H1 (cell line): ENCODE results near the gene VAPB.

ENCODE experiments used
- ATF2 ChIP-seq: IDR thresholded peaks from 2 replicates; pipeline ENCODE4 v1.6.1; 2012; ENCODE audit warnings: low read length, inconsistent platforms
- CEBPB ChIP-seq: IDR thresholded peaks from 2 replicates; pipeline ENCODE4 v1.6.1; 2012; ENCODE audit warnings: low read depth, low read length
- CHD1 ChIP-seq: IDR thresholded peaks from 2 replicates; pipeline ENCODE4 v1.6.1; 2012; ENCODE audit warnings: low read depth, low read length, improper control_type of control experiment
- EP300 ChIP-seq, 2 experiments: IDR thresholded peaks; 1 replicate in 1 of 2; 2 replicates in 1 of 2; pipeline ENCODE4 v1.6.1; 2011 to 2012; ENCODE audit warnings: low read depth in 2 of 2, low read length in 2 of 2, mild to moderate bottlenecking in 2 of 2, borderline replicate concordance in 1 of 2, inconsistent platforms in 1 of 2, moderate library complexity in 1 of 2
- MAX ChIP-seq: IDR thresholded peaks from 2 replicates; pipeline ENCODE4 v1.6.1; 2012; ENCODE audit warnings: inconsistent platforms
- POLR2A ChIP-seq, 2 experiments: IDR thresholded peaks; 1 replicate in 1 of 2; 2 replicates in 1 of 2; pipeline ENCODE4 v1.6.1; 2011; ENCODE audit warnings: low read depth in 2 of 2, low read length in 2 of 2, mild to moderate bottlenecking in 2 of 2; ENCODE audit errors: control extremely low read depth in 1 of 2
- TBP ChIP-seq: IDR thresholded peaks from 2 replicates; pipeline ENCODE4 v1.6.1; 2011; ENCODE audit warnings: low read depth, low read length, improper control_type of control experiment
- TF ChIP-seq, protein P1 (sequence below), 3 experiments: IDR thresholded peaks; 1 replicate in 2 of 3; 2 replicates in 1 of 3; pipeline versions ENCODE4 v1.5.1 to v1.6.1; 2011; ENCODE audit warnings: low read length in 3 of 3, mild to moderate bottlenecking in 3 of 3, inconsistent platforms in 2 of 3, low read depth in 1 of 3, moderate library complexity in 1 of 3; ENCODE audit not compliant: insufficient read depth in 1 of 3; ENCODE audit errors: control extremely low read depth in 1 of 3
- TF ChIP-seq, protein P2 (sequence below): IDR thresholded peaks from 2 replicates; pipeline ENCODE4 v1.6.1; 2011; ENCODE audit warnings: low read length, improper control_type of control experiment

- TF ChIP-seq EP300 (IDR thresholded peaks at IDR 0.05; ENCODE audit: borderline replicate concordance in 1 of 2, low read depth in 2 of 2, low read length in 2 of 2) (no peak), POLR2A (IDR thresholded peaks at IDR 0.05; ENCODE audit: control extremely low read depth in 1 of 2, low read depth in 2 of 2, low read length in 2 of 2) (no peak), CEBPB (no peak), ATF2 (no peak), MAX (no peak), TBP (no peak), CHD1 (no peak)
- TF ChIP-seq, protein P1, sequence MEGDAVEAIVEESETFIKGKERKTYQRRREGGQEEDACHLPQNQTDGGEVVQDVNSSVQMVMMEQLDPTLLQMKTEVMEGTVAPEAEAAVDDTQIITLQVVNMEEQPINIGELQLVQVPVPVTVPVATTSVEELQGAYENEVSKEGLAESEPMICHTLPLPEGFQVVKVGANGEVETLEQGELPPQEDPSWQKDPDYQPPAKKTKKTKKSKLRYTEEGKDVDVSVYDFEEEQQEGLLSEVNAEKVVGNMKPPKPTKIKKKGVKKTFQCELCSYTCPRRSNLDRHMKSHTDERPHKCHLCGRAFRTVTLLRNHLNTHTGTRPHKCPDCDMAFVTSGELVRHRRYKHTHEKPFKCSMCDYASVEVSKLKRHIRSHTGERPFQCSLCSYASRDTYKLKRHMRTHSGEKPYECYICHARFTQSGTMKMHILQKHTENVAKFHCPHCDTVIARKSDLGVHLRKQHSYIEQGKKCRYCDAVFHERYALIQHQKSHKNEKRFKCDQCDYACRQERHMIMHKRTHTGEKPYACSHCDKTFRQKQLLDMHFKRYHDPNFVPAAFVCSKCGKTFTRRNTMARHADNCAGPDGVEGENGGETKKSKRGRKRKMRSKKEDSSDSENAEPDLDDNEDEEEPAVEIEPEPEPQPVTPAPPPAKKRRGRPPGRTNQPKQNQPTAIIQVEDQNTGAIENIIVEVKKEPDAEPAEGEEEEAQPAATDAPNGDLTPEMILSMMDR (IDR thresholded peaks at IDR 0.05; ENCODE audit: control extremely low read depth in 1 of 3, insufficient read depth in 1 of 3, low read depth in 1 of 3, low read length in 3 of 3), result no peak
- TF ChIP-seq, protein P2, sequence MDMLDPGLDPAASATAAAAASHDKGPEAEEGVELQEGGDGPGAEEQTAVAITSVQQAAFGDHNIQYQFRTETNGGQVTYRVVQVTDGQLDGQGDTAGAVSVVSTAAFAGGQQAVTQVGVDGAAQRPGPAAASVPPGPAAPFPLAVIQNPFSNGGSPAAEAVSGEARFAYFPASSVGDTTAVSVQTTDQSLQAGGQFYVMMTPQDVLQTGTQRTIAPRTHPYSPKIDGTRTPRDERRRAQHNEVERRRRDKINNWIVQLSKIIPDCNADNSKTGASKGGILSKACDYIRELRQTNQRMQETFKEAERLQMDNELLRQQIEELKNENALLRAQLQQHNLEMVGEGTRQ, result no peak
Measured at GRCh38 chr20:58361481-58362205, 27.4 kb upstream of the VAPB start.
